Activated naive CD4-positive, alpha-beta T cell treated with anti-CD3 and anti-CD28 coated beads, Interleukin-2, amount 50 U/mL, for 24 hours (primary cell): ENCODE results near the gene PDE4B.

Experiments
- H3K27ac Mint-ChIP-seq: one replicate; pipeline ENCODE4 v1.8.0; 2021; ENCODE audit warnings: mild to moderate bottlenecking, mixed read lengths
- H3K27me3 Mint-ChIP-seq: one replicate; pipeline ENCODE4 v1.8.0; 2021; ENCODE audit warnings: mixed read lengths
- H3K36me3 Mint-ChIP-seq: one replicate; pipeline ENCODE4 v1.8.0; 2021; ENCODE audit warnings: mixed read lengths
- H3K4me1 Mint-ChIP-seq: one replicate; pipeline ENCODE4 v1.8.0; 2021; ENCODE audit warnings: mixed read lengths
- H3K4me3 Mint-ChIP-seq: one replicate; pipeline ENCODE4 v1.8.0; 2021; ENCODE audit warnings: mild to moderate bottlenecking, mixed read lengths
- H3K9me3 Mint-ChIP-seq: one replicate; pipeline ENCODE4 v1.8.0; 2021; ENCODE audit warnings: mixed read lengths

The PDE4B gene

DNA sequence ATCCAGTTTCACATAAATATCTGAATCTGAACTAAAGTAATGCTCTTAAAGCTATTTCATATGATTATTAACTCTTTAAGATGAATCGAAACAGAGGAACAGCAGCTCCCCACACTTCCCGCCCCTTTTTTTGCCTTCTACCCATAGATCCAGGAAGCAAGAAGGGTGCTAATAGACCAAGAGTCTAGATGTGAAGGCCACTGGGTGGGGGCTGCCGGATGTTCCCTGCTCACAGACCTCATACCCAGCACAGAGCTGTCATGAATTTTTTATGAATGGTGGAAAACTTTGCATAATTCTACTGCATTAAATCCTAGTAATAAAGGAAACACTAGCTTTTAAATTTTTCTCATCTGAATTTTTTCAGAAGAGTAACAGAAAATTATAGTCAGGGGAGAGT is 457.4 kb downstream of the PDE4B start:
- Mint-ChIP-seq H3K9me3 (no peaks in the 10 kb centered on the region), H3K27ac (no peak overlapping the region), H3K27me3 (no peaks in the 10 kb centered on the region), H3K4me1 (peaks cover 46% of the 10 kb centered on the region), H3K36me3 (no peaks in the 10 kb centered on the region), H3K4me3 (no peak overlapping the region)

DNA sequence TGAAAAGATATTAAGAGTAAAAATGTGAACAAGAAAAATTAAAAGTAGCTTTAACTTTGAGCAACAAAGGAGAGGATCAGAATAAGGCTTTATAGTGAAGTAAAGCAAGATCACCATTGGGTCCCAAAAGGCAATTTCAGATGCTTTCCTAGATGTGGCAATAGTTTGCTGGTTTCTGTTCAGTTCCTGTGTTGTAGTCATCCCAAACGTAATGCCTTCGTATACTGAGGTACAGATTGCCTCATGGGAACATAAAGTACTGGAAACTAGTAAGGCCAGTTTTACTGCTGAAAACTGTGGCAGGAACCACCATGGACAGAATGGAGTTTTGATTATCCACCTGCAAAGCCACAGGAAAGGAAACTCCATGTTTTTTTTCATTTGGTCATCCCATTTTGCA is 457.8 kb downstream of the PDE4B start:
- no peak overlapping the region for H3K4me3 Mint-ChIP-seq

DNA sequence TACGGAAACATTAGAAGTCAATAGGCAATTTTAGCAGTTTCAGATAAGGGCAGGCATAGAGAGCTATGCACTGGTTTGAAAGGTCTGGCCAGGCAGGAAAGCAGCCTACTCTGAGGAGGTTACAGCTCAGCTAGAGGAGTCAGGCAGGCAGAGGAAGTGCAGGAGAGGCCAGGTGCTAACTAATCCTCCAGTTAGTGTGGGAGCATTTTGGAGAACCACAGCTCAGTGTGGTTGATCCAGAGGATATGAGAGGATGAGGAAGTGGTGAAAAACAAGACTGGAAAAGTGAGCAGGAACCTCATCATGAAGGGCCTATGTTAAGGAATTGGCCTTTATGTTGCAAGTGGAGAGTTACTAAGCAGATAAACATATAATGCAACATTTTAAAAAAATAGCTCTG is 458.9 kb downstream of the PDE4B start:
- H3K27me3 Mint-ChIP-seq: no peaks in the 10 kb centered on the region
- H3K4me3 Mint-ChIP-seq: no peak overlapping the region
- H3K9me3 Mint-ChIP-seq: no peaks in the 10 kb centered on the region
- H3K4me1 Mint-ChIP-seq: peaks cover 37% of the 10 kb centered on the region
- no peak overlapping the region for H3K27ac Mint-ChIP-seq
- no peaks in the 10 kb centered on the region for H3K36me3 Mint-ChIP-seq

More for the DNA sequence above, 457.8 kb downstream of the PDE4B start:
- H3K27ac Mint-ChIP-seq: peak overlapping the region; percentile 11
- H3K4me1 Mint-ChIP-seq: peaks cover 43% of the 10 kb centered on the region
- no peaks in the 10 kb centered on the region for H3K27me3 Mint-ChIP-seq
- no peaks in the 10 kb centered on the region for H3K9me3 Mint-ChIP-seq
- no peaks in the 10 kb centered on the region for H3K36me3 Mint-ChIP-seq

DNA sequence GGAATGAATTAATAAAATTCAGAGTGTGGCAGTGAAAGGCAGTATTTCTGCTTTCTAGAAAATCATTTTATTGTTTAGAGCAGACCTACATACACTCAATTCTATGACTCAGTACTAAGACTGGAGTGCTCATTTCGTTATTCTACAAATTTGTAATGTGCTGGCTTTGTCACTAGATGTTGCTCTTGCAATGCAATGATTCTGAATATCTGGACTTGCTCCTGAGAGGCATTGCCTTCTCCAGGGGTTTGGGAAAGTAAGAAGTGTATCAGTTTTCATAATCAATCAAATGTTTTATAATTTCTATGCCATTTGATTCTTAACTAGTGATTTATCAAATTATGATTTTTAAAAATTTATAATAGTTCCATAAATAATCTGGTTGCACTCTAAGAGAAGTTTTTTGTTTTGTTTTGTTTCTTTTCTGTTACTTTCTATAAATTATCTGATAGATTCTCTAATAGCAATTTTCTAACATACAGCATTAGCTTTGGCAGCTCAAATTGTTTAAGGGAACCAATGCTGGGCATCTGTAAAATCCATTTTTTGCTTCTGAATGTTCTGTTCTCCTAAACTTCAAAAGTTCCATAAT is 460.7 kb downstream of the PDE4B start:
- no peaks in the 10 kb centered on the region for H3K36me3 Mint-ChIP-seq
- no peak overlapping the region for H3K4me3 Mint-ChIP-seq
- H3K9me3 Mint-ChIP-seq: no peaks in the 10 kb centered on the region
- H3K27me3 Mint-ChIP-seq: no peaks in the 10 kb centered on the region
- H3K4me1 Mint-ChIP-seq: peaks cover 32% of the 10 kb centered on the region
- no peak overlapping the region for H3K27ac Mint-ChIP-seq

DNA sequence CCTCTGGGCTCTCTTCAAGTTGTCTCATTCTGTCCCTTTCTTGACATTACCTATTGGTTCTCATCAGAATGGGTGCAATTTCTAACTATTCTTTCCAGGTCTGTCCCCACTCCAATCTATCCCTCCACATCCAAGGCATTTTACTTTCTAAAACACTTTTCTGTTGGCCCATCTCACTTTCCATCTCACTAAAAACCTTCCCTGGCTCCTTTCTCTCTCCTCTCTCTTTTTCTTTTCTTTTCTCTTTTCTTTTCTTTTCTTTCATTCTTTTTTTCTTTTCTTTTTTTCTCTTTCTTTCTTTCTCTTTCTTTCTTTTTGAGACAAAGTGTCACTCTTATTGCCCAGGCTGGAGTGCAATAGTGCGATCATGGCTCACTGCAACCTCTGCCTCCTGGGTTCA is 462.1 kb downstream of the PDE4B start:
- Mint-ChIP-seq H3K36me3 (no peaks in the 10 kb centered on the region), H3K27ac (peak overlapping the region; percentile 14), H3K4me3 (no peak overlapping the region), H3K27me3 (no peaks in the 10 kb centered on the region), H3K9me3 (no peaks in the 10 kb centered on the region), H3K4me1 (peaks cover 38% of the 10 kb centered on the region)

DNA sequence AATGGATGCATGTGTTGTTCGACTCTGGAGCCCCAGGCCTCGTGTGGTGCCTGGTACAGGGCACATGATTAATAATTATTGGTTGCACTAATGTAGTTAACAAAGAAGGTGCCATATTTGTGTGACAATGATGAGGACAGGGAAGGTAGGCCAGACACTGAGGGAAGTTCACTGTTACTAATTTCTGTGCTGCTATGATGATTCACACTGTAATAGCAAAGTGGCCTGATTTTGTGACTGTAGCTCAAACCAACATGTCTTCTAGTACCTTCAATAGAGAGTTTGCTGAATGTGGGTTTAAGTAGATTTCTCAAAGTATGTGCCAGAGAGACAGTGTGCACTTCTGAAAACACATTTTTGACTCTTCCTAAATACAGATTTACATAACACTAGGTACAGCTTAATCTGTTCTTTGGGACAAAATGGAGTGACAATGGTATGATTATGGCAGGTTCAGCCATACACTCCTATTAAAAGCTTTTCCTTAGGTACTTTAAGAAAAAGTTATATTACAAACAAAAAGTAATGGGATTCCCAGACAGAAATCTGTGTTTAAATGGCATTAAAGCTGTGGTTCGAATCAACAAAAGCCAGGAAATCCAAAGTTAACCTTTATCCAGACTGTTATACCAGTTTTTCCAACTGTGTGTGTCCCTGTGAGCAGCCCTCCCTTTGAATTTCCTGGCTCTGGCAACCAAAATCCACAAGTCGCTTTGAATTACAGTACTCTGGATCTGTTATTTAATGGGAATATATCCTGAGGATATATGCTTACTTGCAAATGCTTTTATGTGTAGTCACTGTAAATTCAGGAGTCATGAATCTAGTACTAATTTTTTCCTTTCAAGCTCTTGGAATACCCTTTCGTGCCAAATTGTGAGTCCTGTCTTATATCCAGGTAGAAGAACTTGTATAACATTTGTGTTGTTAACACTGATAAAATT is 464.2 kb downstream of the PDE4B start:
- Mint-ChIP-seq H3K4me1 (peaks cover 60% of the 10 kb centered on the region), H3K4me3 (no peak overlapping the region)

DNA sequence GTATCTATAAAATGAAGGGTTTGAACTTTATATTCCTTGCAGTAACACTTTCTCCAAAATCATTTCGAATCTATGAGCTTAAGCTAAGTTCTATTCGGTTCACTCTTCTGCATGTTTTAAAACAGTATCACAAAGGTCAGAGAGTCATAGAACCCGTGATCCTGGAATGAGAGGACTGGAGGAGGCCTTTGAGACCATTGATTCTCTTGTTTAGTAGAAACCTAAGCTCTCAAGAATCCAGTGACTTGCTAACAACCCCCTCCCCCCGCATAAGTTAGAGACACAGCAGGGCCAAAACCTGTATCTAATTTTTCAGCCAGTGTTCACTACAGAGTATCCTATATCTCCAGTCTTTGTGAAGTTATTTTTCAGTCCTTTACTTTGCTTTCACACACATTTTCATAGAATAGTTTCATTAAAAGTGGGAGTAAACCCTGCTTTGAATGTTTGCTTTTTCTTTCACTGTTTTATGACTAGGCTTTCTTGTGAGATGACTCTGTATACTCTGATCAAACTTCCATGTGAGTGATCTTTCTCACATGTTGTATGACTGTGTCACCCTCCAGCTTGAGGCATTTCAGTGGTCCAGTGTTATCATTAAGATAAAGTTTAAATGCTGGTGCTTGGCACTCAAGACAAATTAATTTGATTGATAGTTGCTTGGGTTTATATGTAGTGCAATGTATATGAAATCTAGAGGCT is 465.9 kb downstream of the PDE4B start:
- H3K36me3 Mint-ChIP-seq: peaks cover 2% of the 10 kb centered on the region
- H3K27me3 Mint-ChIP-seq: no peaks in the 10 kb centered on the region
- no peaks in the 10 kb centered on the region for H3K9me3 Mint-ChIP-seq
- H3K4me1 Mint-ChIP-seq: peaks cover 68% of the 10 kb centered on the region
- no peak overlapping the region for H3K27ac Mint-ChIP-seq
- H3K4me3 Mint-ChIP-seq: peak overlapping the region; percentile 3

More for the DNA sequence above, 464.2 kb downstream of the PDE4B start:
- H3K27ac Mint-ChIP-seq: no peak overlapping the region
- no peaks in the 10 kb centered on the region for H3K27me3 Mint-ChIP-seq
- H3K36me3 Mint-ChIP-seq: no peaks in the 10 kb centered on the region
- no peaks in the 10 kb centered on the region for H3K9me3 Mint-ChIP-seq

DNA sequence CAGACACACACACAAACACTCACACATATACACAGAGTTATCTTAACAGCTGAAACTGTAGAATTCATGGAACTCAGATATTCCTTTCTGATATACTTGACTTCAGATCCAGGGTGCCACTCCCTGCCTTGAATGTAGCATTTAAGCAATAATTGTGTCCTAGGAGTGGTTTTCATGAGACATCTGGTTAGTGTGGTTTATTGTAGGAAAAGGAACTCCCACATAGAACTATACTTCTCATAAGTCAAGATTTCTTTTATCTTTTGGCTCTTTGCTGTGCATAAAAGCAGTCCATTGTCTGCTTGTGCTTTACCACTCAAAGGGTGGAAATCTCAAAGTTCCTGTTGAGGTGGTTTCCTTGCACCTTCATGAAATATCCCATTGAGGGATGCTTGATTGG is 468.7 kb downstream of the PDE4B start:
- Mint-ChIP-seq H3K9me3 (no peaks in the 10 kb centered on the region), H3K36me3 (peaks cover 2% of the 10 kb centered on the region), H3K4me1 (peaks cover 55% of the 10 kb centered on the region), H3K27me3 (no peaks in the 10 kb centered on the region), H3K4me3 (no peak overlapping the region), H3K27ac (peak overlapping the region; percentile 10)

DNA sequence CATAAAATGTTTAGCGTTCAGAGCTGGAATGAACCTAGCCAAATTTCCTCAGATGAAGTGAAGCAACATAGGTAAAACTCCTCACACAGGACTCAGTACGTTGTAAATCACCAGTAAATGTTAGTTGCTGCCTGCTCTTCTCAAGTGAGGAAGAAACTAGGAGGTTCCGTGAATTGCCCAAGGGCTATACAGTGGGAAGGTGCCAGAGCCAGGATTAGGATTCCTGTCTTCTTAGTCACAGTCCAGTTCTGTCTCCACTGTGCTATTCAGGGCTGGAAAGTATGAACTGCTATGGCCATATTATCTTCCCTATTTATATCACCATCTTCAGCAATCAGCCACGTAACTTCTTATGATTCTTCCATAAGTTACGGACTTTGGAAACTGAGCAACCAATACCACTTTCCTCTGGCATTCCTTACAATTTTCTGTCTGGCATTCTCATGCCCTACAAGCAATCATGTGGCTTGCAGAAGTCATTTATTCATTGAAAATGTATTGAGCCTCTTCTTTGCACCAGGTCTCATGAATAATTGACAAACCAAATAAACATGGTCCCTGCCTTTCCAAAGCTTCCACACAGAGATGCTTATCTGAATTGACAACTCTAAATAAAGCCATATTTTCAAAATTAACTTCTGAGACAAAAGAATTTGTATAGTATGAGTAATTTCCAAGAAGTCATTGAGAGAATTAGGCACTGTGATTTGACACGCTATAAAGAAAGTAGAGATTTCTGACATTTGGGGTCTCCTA is 469.7 kb downstream of the PDE4B start:
- Mint-ChIP-seq H3K4me1 (peaks cover 50% of the 10 kb centered on the region), H3K27ac (no peak overlapping the region), H3K9me3 (no peaks in the 10 kb centered on the region), H3K27me3 (no peaks in the 10 kb centered on the region), H3K4me3 (no peak overlapping the region), H3K36me3 (peaks cover 2% of the 10 kb centered on the region)

DNA sequence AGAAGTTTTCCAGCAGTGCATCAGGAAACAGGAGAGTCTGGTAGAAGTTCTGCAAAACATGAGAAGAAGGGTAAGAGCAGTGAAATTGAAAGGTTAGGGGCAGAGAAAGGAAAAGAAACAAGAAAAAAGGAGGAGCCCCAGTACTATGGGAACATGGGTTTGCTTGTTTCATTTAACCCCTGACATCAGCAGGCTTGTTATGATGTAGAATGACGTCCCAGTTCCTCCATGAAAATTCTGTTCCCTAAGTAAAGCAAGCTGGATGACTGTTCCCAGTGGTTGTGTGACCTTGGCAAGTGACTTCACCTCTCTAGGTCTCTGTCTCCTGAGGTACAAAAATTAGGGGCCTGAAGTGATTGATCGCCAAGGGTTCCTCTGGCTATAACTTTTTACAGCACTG is 472.6 kb downstream of the PDE4B start:
- H3K27ac Mint-ChIP-seq: no peak overlapping the region
- no peaks in the 10 kb centered on the region for H3K9me3 Mint-ChIP-seq

DNA sequence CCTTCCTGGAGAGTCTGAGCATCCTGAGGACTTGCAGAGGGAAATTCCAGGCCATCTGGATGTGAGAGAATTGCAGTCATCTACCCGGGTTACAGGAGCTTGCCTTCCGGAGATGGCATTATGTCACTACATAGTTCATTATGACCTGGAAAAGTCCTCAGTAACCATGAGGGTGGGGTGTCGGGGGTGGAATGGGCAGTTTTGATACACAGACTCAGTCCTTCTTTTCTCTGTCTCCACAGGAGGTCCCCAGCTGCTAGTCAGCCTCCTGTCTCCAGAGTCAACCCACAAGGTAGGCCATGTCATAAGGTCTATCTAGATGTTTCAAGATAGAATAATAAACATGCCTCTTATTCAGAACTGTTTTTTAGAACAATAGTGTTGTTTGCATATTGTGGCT is 473.1 kb downstream of the PDE4B start:
- Mint-ChIP-seq H3K27ac (no peak overlapping the region), H3K27me3 (no peaks in the 10 kb centered on the region), H3K9me3 (no peaks in the 10 kb centered on the region), H3K4me3 (no peak overlapping the region), H3K4me1 (peaks cover 32% of the 10 kb centered on the region), H3K36me3 (peaks cover 2% of the 10 kb centered on the region)

More for the DNA sequence above, 472.6 kb downstream of the PDE4B start:
- no peak overlapping the region for H3K4me3 Mint-ChIP-seq
- peaks cover 2% of the 10 kb centered on the region for H3K36me3 Mint-ChIP-seq
- H3K27me3 Mint-ChIP-seq: no peaks in the 10 kb centered on the region
- H3K4me1 Mint-ChIP-seq: peaks cover 33% of the 10 kb centered on the region

DNA sequence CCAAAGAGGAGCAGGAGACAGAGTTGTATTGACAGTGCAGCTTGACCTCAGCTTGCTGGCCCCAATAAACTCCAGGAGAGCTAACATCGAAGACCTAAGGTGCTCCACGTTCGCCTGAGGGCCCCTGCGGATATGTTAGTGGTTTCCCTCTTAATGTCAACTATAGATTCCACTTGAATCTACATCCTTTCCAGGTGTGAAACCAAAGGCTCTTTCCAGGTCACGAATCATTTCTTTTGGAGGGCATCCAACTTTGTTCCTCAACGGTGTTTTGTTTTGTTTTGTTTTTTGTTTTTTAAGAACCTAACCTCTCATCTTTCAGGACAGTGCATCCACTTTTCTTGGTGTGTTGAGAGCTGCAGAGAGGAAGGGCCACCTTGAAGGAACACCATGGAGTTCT is 473.7 kb downstream of the PDE4B start:
- Mint-ChIP-seq H3K4me3 (no peak overlapping the region), H3K4me1 (peaks cover 27% of the 10 kb centered on the region), H3K27ac (no peak overlapping the region), H3K9me3 (no peaks in the 10 kb centered on the region), H3K27me3 (no peaks in the 10 kb centered on the region), H3K36me3 (peaks cover 2% of the 10 kb centered on the region)

DNA sequence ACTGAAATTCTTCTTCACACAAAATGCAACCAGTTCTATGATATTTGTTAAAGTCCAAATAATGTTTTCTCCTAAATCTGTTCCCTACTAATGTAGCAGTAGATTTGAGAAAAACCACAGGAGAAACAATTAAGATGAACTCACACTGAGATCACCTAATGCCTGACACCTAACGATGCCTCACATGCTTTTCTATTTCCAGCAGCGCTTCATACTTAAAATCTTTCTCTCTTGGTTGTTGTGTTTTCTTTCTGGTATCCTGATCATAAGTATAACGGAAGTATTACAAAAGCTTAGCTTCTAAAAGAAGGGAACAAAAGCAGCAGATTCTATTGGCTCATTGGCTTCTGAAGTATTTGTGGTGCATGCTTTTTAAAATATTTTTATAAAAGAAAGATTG is 474.1 kb downstream of the PDE4B start:
- Mint-ChIP-seq H3K27ac (no peak overlapping the region), H3K4me3 (no peak overlapping the region), H3K27me3 (no peaks in the 10 kb centered on the region), H3K4me1 (peaks cover 27% of the 10 kb centered on the region), H3K36me3 (peaks cover 2% of the 10 kb centered on the region), H3K9me3 (no peaks in the 10 kb centered on the region)

DNA sequence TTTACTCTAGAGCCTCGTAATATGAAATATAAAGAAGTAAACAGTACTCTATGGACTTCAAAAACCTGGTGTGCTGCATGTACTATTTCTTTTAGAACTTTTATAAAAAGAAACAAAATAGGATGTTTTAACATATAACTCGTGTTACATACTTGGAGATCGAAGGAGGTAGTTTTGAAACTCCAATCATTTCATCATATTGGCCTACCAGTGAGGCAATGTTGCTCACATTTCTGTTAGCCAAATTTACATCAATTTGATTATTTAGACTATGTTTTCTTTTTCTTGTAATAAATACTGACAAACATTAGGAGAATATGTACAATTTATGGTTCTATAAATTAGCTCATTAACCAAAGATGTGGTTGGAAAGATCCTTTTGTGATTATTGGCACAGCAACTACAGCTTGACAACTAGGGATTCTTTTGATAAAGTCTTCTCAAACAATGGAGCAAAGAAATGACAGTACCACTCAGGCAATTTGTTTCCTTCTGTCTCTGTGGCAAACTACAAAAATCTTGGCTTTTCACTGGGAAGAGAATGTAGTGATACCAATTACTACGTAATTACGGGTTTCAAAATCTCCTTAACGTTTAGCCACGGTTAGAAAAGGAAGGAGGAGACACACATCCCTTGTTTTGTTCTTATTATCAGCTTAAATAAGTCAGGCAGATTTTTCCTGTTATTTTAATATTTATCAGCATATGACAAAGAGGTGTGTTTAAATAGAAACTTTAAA is 474.7 kb downstream of the PDE4B start:
- Mint-ChIP-seq H3K4me1 (peaks cover 29% of the 10 kb centered on the region), H3K4me3 (no peak overlapping the region), H3K27ac (no peak overlapping the region), H3K27me3 (no peaks in the 10 kb centered on the region), H3K36me3 (peaks cover 2% of the 10 kb centered on the region), H3K9me3 (no peaks in the 10 kb centered on the region)

DNA sequence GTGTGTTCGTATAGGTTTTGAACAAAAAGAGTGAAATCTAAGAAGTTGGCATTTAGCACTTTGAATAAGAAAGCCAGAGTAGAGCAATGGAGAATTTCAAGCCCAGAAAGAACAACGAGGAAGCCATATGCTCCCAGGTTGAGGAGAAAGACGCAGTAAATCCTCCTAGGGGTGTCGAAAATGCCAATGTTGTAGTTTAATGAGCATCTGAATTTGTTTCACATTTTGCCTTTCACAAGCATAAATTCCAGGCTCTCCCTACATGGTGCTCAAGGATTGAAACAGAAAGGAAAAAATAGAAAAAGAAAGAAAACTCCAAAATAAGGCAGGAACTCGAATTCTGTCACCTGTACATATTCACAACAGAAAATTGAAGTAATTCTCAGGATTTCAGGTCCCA is 476.5 kb downstream of the PDE4B start:
- Mint-ChIP-seq H3K27me3 (no peaks in the 10 kb centered on the region), H3K4me1 (peaks cover 33% of the 10 kb centered on the region), H3K9me3 (no peaks in the 10 kb centered on the region), H3K36me3 (no peaks in the 10 kb centered on the region), H3K27ac (no peak overlapping the region), H3K4me3 (no peak overlapping the region)
